GM12864 (cell line): ENCODE data around the gene RCC2.
"Not testable (repeated sequence)": the region's sequence is repeated elsewhere in the genome, so short reads cannot be mapped to it uniquely, and the experiment has no call there.

Experiments
- DNase-seq: peaks from one replicate; pipeline ENCODE4 v3.0.0-alpha.2; 2011; ENCODE audit warnings: low read depth
- H3K4me3 ChIP-seq: 2 replicates; pipeline ENCODE4 v1.5.1; 2011; ENCODE audit warnings: mild to moderate bottlenecking, low read depth, low read length, control low read depth
- CTCF ChIP-seq: IDR thresholded peaks from 2 replicates; pipeline ENCODE4 v1.5.1; 2011; ENCODE audit warnings: low read depth, mild to moderate bottlenecking, moderate library complexity, low read length, control low read depth, inconsistent platforms; ENCODE audit errors: missing control alignments

RCC2 gene

DNA sequence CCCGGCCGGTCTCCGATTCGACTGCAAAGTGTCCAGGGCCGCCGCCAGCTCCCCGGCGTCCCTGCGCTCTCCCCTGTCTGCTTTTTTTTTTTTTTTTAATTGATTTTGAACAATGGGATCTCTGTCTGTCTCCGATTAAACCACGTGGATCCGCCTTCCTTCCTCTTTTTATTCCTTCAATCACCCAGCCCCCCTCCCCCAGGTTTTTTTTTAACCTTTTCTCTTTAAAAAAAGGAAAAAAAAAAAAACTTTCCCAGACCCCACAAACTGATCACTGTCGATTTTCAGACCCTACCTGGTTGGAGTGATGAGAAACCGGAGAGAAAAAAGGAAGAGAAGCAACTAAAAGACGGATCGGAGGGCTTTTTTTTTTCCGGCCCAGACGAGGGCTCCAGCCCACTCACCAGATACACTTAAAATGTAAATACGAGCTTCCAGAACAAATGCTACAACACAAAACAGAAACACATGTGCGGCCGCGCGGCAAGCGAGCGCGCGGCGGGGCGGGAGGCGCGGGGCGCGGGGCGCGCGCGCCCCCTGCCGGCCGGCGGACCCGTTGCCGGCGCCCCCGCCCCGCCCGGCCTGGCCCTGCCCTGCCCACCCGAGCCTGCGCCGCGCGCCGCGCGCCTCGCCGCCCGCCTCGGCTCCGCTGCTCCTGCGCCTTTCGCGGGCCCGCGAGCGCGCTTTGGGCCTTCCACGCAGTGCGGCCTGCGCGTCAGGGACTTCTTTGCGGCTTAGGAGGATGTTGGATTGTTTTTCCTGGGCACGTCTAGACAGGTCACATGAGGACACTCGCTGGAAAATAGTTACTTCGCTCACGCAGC, at the start of gene RCC2:
Gene RCC2 (minus strand): TSS at position 428 of the 824 bp plus-strand sequence. CDS start 1,163 bp downstream, outside the sequence.
- peak within 1 kb of the TSS; percentile 81 for H3K4me3 ChIP-seq
- no peak for DNase-seq
- TF ChIP-seq CTCF, result peak; percentile 38

DNA sequence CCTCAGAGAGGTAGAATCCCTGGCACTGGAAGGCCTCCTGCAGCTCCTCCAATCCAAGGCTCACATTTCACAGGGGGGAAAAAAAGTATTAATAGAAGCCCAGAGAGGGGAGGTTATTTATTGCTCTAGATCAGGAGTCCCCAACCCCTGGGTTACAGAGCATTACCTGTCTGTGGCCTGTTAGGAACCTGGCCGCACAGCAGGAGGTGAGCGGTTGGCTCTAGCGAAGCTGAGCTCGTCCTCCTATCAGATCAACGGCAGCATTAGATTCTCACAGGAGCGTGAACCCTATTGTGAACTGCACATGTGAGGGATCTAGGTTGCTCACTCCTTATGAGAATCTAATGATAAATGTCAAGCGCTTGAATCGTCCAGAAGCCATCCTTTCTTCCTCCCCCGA, 46.8 kb upstream of the RCC2 start:
- no peak overlapping the region for H3K4me3 ChIP-seq
- no peak for DNase-seq
- TF ChIP-seq CTCF, result no peak

DNA sequence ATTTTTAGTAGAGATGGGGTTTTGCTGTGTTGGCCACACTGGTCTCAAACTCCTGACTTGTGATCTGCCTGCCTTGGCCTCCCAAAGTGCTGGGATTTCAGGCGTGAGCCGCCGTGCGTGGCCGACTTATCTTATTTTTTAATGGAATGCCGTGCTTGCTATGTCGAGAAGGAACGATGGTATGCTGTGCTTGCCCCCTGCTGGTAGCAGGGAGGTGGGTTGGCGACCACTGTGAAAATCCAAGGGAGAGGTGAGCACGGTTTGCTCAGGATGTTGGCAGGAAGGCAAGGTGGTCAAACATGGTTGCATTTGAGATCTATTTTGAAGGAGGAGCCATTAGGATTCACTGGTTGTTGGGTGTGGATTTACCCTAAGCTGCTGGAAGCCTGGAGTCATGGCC, 45.8 kb upstream of the RCC2 start:
- peak; percentile 55 for TF ChIP-seq CTCF
- DNase-seq, result no peak
- no peak overlapping the region for H3K4me3 ChIP-seq

- not testable (repeated sequence) for H3K4me3 ChIP-seq
Observed at GRCh38 chr1:17481981-17482380, 42.5 kb upstream of the RCC2 start.

GRCh38 chr1:17480846-17481245, 41.4 kb upstream of the RCC2 start:
- H3K4me3 ChIP-seq, result no peak overlapping the region
- TF ChIP-seq CTCF, result no peak
- no peak for DNase-seq

More at GRCh38 chr1:17481981-17482380, 42.5 kb upstream of the RCC2 start:
- not testable (repeated sequence) for DNase-seq

DNA sequence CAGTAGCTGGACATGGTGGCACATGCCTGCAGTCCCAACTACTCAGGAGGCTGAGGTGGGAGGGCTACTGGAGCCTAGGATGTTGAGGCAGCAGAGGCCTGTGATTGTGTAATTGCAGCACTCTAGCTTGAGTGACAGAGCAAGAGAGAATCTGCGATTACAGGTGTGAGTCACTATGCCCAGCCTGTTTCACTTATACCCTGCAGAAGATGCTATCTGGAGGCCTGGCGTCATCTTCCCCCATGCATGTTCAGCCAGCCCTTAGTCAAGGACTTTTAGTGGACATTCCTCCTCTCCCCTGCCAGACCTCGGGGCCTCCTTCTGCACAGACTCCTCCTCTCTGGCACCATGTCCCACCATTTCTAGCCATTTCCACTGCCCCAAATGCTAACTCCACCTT, 36.3 kb upstream of the RCC2 start:
- DNase-seq, result no peak
- H3K4me3 ChIP-seq, result no peak overlapping the region
- no peak for TF ChIP-seq CTCF

- not testable (repeated sequence) for H3K4me3 ChIP-seq, DNase-seq
Observed at GRCh38 chr1:17474836-17475555, 35.5 kb upstream of the RCC2 start.

DNA sequence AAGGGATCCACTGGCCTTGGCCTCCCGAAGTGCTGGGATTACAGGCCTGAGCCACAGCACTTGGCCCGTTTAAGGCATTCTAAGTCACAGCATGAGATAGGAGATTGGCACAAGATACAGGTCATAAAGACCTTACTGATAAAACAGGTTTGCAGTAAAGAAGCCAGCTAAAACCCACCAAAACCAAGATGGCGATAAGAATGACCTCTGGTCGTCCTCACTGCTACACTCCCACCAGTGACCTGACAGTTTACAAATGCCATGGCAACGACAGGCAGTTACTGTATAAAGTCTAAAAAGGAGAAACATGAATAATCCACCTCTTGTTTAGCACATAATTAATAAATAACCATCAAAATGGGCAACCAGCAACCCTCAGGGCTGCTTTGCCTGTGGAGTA, 33.3 kb upstream of the RCC2 start:
- no peak for TF ChIP-seq CTCF
- no peak for DNase-seq
- no peak overlapping the region for H3K4me3 ChIP-seq
